HG03045 (cell line): Measurements from ENCODE around the gene ST14.

Source experiments
- ATAC-seq: cut with Tn5 transposase; IDR thresholded peaks from one replicate; pipeline ENCODE4 v1.9.1; 2021; ENCODE audit warnings: mild to moderate bottlenecking, moderate library complexity; ENCODE audit not compliant: unreplicated experiment

Gene ST14

DNA sequence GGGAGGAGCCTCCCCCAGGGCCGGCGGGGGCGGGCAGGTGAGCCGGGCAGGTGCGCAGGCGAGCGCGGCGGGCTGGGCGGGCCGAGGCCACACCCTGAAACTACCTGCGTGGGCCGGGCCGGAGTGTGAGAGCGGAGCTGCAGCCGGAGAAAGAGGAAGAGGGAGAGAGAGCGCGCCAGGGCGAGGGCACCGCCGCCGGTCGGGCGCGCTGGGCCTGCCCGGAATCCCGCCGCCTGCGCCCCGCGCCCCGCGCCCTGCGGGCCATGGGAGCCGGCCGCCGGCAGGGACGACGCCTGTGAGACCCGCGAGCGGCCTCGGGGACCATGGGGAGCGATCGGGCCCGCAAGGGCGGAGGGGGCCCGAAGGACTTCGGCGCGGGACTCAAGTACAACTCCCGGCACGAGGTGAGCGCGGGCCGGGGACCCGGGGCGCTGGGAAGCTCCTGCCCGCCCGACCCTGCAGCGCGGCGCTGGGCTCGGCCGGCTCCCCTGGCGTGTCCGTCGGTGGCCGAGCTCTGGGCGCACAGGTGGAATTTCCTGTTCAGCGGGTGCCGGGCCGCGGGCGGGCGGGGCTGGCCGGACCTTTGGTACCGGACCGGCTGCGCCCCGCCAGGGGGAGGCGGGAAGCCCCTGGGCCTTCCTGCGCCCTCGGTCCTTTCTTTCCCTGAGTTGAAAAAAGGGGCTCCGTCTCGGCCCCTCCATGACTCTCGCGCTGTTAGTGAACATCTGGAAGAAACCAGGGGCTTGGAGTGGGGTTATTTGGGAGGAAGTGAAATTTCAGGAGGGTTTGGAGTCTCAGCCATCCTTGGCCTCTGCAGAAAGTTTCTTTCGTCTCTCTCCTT is at the start of gene ST14:
ST14 (plus strand) TSS at position 126 of the 841 bp plus-strand sequence; CDS start at position 324, 198 bp downstream.
- ATAC-seq, result no peak

DNA sequence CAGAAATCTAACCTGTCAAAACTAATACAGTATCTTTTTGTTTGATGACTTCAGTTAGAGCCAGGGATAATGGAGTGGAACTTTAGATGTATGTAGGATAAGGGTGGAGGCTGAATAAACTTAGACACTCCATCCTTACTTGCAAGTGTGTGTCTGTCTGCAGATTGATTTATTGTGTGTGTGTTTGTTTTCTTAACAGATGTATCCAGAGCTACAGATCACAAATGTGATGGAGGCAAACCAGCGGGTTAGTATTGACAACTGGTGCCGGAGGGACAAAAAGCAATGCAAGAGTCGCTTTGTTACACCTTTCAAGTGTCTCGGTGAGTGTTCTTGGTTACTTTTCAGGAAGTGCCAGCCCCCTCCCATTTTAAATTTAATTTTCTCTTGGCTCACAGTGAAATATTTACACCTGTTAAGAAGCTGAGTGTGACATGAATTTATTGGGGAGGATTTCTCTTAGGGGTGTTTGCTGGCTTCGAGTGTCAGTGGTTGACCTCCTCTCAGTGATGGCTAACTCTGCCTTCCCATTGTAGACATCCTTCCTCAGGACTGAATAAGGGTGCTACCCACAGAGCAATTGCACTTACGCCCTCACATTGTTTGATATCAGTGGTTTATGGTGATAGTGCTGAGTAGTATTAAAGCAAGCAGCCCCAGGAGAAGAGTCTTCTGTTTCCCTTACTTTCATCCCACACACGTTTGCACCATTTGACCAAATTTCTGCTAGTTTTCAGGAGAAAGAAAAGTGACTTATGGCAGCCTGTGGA is 49.1 kb upstream of the ST14 start:
- ATAC-seq, result no peak

DNA sequence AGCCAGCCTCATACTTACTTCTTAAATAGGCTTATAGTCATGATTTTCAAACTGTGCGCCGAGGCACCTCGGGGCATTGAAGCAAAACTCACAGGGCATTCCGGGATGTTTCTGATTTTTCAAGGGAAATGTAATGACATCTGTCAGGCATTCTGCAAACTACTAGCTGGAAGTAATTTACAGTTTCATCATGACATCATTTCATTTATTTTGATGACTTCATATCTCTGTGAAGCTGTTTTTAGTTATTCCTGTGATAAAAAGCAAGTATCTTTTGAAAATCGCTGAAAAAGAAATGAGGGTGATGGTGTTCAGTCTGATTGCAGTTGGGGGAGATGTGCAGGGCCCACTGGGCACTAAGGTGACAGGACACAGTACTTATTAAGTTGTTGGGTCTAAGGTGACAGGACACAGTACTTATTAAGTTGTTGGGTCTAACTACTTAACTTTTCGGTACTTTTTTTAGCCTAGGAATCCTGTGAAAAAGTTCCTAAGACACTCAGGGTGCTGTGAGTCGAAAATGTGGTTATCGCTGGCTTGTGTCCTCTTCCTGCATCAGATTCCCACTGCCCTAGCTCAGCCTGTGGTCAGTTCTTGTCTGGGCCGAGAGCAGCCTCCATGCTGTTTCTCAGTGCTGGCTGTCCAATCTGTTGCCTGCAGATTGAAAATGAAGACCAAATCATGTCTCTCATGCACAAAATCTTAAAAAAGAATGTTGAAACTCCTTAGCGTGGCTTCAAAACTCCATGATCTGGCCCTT is 47.3 kb upstream of the ST14 start:
- no peak for ATAC-seq

DNA sequence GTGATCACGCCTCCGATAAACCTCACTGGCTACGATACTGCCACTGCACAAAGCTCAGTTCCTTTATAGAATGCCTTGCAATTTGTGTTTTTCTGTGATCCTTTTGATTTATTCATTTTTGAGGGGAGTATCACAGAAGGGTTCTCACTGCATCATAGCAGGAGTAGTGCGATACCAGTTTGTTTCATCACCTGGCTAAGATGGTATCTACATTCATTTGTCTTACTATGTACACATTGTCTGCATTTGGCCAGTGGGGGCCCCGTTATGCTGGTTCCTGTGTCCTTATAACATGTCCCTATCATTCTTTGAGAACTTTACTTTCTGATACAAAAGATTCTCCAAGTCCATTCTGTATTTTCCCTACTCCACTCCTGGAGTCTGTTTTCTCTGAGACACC is 45.3 kb upstream of the ST14 start:
- no peak for ATAC-seq

DNA sequence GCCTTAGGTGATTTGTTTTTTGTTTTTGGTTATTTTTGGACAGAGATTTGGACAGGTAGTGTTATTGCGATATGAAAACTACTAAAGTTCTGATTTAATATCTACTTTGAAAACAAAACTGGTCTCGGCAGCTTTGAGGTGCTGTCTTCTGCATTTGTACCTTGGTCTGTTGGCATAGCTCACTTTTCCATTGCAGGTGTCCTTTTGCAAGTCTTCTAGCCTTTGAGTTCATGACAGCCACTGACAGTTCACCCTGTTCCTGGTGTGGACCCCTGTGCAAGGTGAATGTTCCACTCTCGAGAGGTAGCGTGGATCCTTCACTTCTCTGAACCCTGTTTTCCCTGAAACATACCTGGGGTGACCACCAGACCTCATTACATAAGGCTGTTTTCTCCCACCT is 44.9 kb upstream of the ST14 start:
- ATAC-seq, result no peak

DNA sequence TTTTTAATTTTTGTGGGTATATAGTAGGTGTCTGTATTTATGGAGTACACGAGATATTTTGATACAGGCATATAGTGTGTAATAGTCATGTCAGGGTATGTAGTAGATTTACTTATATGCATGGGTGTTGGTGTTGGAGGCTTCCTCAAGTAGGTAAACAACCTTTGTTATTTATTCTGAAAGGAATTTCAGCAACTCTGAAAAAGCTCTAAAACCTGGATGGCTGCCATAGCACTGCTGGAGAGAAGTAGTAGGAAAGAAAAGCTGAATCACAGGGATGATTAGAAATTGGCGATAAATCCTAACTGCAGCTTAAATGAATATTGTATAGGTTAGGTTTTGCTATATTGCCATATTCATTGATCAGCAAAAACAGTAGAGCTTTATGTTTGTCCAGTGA is 44.4 kb upstream of the ST14 start:
- no peak for ATAC-seq

DNA sequence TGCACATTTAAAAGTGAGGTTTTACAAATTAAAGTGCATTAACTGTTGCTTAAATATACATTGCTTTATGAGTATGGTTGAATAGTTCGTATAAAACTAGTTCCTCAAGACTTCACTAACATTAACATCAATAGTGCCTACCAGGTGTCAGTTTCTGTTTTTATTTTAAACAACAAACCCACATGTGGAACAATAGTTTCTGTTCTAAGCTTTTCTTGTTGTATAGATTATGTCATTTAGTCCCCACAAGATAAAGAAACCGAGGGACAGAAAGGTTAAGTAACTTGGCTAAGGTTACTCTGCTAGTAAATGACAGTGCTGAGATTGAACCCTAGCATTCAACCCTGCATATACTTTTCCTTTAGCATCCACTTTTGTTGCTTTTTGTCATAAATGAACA is 41.4 kb upstream of the ST14 start:
- ATAC-seq, result peak; percentile 86

DNA sequence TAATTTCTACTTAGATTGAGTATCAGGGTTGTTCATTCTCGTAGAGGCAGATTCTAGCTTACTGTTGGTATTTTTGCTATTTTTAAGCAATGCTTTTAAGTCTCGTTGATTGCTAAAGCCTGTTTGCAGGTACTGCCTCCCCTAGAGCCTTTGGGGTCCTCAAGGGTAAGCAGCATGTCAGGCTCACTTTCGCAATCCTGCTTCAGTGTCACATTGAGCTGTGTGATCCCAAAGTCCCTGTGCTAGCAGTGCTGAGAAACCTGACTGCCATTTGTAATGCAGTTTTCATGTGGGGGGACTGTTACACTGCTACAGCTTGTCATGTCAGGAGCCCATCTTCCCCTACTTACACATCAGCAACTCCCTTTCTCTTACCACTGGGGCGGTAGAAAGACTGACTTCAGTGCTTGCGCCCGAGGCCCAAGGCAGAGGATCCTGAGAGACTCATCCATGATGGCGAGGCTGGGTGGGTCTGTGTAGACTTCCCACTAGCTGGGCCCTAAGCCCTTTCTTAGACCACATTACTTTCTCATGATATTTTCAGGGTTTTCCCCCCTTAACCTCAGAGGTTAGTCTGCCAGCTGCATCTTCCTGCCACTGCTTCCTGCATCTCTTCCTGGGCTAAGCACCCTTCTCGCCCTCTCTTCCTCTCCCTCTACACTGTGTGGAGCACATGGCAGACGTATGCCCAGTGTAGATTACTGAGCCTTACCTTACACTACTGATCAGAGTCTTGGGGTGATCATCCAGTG is 40.8 kb upstream of the ST14 start:
- peak; percentile 54 for ATAC-seq

DNA sequence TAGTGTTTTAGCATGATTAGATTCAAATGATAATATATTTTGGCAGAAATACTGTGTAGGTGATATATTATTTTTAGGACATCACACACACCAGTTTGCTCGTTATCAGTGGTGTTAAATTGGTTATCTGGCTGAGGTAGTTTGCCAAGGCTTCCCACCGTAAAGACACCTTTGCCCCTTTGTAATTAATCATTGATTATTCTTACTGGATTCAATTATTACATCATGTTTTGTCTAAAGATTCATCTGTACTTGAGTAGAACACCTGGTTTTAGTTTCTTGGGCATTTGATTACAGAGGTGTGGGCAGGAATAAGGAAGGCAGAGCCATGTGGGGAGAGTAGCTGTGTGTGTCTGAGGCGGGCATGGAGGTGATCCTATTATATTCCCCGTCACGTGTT is 39.5 kb upstream of the ST14 start:
- no peak for ATAC-seq

DNA sequence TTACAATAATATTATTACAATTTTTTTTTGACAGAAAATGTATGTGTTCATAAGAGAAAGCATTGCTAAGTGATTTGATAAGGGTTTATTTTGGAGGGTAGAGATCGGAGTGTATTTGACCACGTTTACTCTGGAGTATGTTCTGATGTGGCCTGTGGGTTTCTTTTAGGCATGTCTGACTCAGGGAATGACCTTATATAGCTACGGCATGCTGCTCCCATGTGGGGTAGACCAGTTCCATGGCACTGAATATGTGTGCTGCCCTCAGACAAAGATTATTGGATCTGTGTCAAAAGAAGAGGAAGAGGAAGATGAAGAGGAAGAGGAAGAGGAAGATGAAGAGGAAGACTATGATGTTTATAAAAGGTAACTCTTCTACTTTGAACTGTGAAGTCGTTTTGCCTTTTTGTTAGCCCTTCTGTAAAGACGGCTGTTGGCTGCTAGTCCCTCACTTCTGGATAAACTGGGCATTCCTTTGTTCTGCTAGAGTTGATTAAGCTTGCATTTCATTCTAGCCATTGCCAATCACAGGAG is 38.1 kb upstream of the ST14 start:
- ATAC-seq, result no peak

DNA sequence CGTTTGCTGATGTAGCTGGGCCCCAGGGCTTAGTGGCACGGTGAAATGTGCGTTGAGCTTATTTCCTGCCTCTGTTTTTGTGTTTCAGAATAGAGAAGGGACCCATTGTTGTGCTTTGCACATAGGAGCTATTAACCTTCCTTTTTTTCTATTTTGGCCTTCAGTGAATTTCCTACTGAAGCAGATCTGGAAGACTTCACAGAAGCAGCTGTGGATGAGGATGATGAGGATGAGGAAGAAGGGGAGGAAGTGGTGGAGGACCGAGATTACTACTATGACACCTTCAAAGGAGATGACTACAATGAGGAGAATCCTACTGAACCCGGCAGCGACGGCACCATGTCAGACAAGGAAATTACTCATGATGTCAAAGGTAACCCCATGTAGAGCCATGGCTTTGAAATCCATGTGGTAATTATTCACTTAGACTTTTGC is 37.4 kb upstream of the ST14 start:
- ATAC-seq, result no peak

DNA sequence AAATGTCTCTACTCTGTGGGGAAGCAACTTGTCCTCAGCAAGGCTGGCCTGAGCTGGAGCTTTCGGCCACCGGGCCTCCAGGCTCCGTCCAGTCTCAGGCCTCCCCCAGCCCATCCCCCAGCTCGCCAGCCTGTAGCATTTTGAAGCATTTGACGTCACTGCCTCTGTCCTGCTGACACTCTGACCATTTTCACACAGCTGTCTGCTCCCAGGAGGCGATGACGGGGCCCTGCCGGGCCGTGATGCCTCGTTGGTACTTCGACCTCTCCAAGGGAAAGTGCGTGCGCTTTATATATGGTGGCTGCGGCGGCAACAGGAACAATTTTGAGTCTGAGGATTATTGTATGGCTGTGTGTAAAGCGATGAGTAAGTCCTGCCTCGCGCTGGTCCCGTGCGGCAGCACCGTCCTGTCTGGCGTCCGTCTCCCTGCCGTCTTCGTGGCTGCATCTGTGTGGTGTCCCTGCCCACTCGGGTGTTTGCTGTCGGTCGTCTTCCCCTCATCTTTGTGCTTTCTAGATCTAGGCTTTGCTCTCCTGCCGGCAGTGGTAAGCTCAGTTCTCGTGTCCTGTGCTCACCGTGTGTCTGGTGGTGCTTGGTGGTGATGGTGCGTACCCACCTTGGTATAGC is 36.1 kb upstream of the ST14 start:
- no peak for ATAC-seq

DNA sequence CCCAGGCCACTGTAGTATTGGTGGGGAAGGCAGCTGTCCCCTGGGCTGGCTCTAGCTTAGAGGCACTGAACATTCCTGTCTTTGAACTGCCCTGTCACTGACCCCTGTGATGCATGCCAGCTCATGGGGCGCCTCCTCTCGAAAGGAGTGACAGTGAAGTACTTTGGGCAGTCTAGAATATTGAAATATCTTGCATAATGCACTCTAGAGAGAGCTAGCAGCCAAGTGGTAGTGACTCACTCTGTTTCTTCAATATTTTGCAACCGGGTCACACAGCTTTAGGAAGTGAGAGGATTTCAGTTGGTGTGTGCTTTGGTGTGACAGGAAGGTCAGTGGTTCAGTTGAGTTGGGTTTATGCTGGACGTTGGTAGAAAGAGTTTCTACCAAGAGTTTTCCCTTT is 35.5 kb upstream of the ST14 start:
- ATAC-seq, result no peak

DNA sequence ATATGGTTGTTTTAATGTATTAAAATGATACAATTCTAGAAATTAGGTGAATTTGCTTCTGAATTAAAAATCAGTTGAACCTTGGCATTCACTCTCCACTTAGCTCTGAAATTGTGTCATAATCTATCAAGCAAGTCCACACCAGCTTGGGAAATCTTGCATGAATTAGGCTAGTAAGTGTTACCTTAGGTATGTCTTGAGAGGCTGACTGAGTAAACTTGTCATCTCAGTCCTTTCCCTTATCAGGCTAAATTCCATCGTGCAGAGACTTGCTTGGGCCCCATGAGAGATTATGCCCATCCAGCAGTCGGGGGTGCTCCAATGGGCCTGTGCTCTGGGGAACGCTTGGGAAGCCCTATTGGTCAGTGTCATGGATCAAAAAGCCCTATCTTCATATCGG is 33.9 kb upstream of the ST14 start:
- ATAC-seq, result no peak

DNA sequence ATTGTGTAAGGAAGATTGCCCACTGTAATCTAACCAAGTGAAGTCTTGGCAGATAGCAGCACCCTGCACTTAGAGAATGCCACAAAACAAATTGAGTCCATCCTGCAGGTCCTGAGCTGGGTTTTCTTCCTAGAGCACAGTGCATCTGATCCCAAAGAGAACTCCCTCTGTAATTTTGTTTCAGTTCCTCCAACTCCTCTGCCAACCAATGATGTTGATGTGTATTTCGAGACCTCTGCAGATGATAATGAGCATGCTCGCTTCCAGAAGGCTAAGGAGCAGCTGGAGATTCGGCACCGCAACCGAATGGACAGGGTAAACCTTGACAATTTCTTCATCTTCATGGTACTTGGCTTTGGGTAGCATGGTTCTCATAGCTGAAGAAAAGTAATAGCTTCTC is 33.1 kb upstream of the ST14 start:
- ATAC-seq, result no peak

DNA sequence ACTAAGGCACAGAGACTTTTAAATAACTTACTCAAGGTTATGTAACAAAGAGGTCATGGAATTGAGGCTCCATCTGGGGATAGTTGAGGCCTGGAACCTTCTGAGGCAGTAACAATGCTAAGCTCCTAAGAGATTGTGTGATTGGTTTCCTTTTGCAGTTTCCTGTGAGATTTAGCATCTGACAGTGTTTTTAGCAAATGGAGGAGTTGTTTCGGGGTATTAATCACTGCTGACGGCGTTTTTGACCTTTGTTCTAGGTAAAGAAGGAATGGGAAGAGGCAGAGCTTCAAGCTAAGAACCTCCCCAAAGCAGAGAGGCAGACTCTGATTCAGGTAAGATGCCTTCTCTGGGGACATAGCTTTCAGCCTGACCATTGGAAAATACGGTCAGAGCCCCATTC is 32.1 kb upstream of the ST14 start:
- ATAC-seq, result no peak

DNA sequence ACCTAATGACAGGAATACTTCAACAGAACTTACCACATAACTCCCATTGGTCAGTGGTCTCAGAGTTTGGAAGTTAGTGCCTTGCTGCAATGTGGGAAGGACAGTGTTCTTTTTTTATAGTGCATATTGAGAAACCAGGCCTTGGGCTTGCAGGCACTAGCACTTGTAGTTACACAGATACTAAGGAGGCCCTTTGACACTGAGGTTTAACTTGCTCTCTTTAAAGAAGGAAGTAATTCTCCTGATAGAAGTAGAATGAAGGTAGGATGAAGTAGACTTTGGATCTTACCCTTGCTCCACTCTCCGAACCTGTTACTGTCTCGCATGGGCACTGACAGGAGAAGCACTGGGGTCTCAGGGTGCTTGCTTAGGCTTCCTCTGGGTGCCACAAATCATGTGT is 31.0 kb upstream of the ST14 start:
- ATAC-seq, result no peak

DNA sequence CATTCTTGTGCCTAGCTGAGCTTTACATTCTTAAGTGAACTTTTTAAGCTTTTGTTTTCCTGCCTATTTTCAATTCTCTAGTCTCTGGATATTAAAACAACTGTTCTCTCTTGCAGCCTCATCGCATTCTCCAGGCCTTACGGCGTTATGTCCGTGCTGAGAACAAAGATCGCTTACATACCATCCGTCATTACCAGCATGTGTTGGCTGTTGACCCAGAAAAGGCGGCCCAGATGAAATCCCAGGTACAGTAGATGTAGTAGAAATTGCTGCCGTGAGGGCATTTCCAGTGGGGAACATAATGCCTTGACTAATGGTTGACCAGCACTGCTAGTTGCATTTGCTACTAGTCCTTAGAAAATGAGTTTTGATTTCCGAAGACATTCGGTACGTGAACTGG is 29.7 kb upstream of the ST14 start:
- no peak for ATAC-seq

DNA sequence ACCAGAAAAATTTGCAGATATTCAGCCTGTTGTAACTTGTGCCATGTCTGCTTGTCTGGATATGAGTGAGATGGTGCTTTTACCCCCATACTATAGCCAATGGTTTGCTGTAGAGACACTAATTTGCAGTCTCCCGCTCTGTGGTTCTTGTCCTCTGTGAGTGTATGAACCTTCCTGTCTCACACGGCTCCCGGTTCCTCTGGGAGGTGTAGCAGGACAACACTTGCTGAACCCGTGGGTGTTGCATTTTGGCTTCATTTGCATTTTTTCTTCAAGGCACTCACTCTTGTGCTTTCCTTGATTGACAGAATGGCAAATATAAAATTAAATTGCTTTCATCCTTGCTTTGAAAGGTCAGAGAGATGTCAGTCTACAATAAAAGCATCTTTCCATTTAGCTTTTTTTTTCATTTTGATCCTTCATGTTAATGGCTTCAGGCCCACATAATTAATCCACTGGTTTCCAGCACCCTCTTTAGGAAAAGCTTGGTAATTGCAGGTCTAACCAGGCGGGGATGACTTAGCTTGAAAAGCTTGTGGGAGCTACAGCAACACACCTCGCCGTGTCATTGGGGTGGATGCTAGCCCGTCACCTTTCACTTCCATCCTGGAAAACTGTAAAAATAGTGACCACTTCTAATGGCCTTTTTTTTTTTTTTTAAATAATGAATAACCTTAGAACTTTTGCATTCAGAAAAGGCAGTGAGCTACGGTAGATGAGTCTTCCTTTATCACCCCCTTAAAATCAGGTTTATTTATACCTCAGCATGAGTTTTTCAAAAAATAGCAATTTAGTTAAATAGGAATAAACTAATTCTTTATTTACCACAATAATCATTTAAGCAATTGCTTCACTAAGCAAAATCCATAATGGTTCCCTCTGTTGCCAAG is 27.4 kb upstream of the ST14 start:
- peak; percentile 82 for ATAC-seq
